Osteoblast (primary cell): Measurements from ENCODE around the gene RAB7A. TPM values are rescaled to one million over a fixed set of nuclear protein-coding genes. Genes with fewer than 3 reads are reported as not detected.
"Not testable (repeated sequence)": the region's sequence is repeated elsewhere in the genome, so short reads cannot be mapped to it uniquely, and the experiment has no call there.

ENCODE experiments used
- DNase-seq: peaks from one replicate; pipeline ENCODE4 v3.0.0; 2011; ENCODE audit warnings: low spot score, mixed read lengths; ENCODE audit not compliant: insufficient read length; ENCODE audit errors: missing footprints
- H2AFZ ChIP-seq: 2 replicates; pipeline ENCODE4 v1.6.0; 2011; ENCODE audit warnings: mild to moderate bottlenecking, low read length
- H3K27ac ChIP-seq: 2 replicates; pipeline ENCODE4 v1.5.1; 2011; ENCODE audit warnings: mild to moderate bottlenecking, low read depth, low read length, moderate library complexity
- H3K27me3 ChIP-seq: 2 replicates; pipeline ENCODE4 v1.6.0; 2012; ENCODE audit warnings: mild to moderate bottlenecking, control low read depth, inconsistent platforms, low read length, moderate library complexity; ENCODE audit not compliant: insufficient read depth
- H3K36me3 ChIP-seq: 2 replicates; pipeline ENCODE4 v1.5.1; 2011; ENCODE audit warnings: mild to moderate bottlenecking, low read length, control low read depth, moderate library complexity; ENCODE audit not compliant: insufficient read depth
- H3K4me1 ChIP-seq: 2 replicates; pipeline ENCODE4 v1.5.1; 2011; ENCODE audit warnings: mild to moderate bottlenecking, low read length, control low read depth, moderate library complexity; ENCODE audit not compliant: insufficient read depth
- H3K4me2 ChIP-seq: 2 replicates; pipeline ENCODE4 v1.6.0; 2011; ENCODE audit warnings: mild to moderate bottlenecking, low read length; ENCODE audit not compliant: insufficient read depth
- H3K4me3 ChIP-seq: fragments of 200-600 bp; sonication (generic); 3 replicates; pipeline ENCODE4 v1.5.1; 2012; ENCODE audit warnings: mild to moderate bottlenecking, low read length, inconsistent platforms; ENCODE audit not compliant: insufficient read depth
- H3K79me2 ChIP-seq: 2 replicates; pipeline ENCODE4 v1.6.0; 2012; ENCODE audit warnings: mild to moderate bottlenecking, low read length, control low read depth, inconsistent platforms; ENCODE audit not compliant: insufficient read depth
- H3K9me3 ChIP-seq: 2 replicates; pipeline ENCODE4 v1.5.1; 2011; ENCODE audit warnings: low read depth, low read length, control low read depth
- H4K20me1 ChIP-seq: 2 replicates; pipeline ENCODE4 v1.6.0; 2012; ENCODE audit warnings: mild to moderate bottlenecking, low read length, control low read depth; ENCODE audit not compliant: insufficient read depth
- CTCF ChIP-seq: IDR thresholded peaks from 2 replicates; pipeline ENCODE4 v1.5.1; 2011; ENCODE audit warnings: mild to moderate bottlenecking, low read depth, low read length, moderate library complexity; ENCODE audit errors: extremely low read depth
- total RNA-seq: library from RNA; depleted of rRNA; stranded (reverse); fragments of >200 nt; gene quantifications from 2 replicates; pipeline ENCODE4 v1.2.3, GENCODE V29; 2012

The RAB7A gene
- total RNA-seq, 1 donor: 86.1 TPM

- H3K27ac ChIP-seq: no peak overlapping the region
- H2AFZ ChIP-seq: no peak overlapping the region
- TF ChIP-seq CTCF: no peak
- no peaks in the 10 kb centered on the region for H3K27me3 ChIP-seq
- no peak for DNase-seq
- no peak overlapping the region for H3K4me2 ChIP-seq
- H3K79me2 ChIP-seq: no peaks in the 10 kb centered on the region
- no peaks in the 10 kb centered on the region for H4K20me1 ChIP-seq
- H3K36me3 ChIP-seq: no peaks in the 10 kb centered on the region
- no peaks in the 10 kb centered on the region for H3K9me3 ChIP-seq
- no peak overlapping the region for H3K4me3 ChIP-seq
- no peaks in the 10 kb centered on the region for H3K4me1 ChIP-seq
Observed at GRCh38 chr3:128825117-128825725, 99.2 kb downstream of the RAB7A start.

GRCh38 chr3:128829087-128829486 lies 103.1 kb downstream of the RAB7A start:
- H3K36me3 ChIP-seq, H3K79me2 ChIP-seq, DNase-seq: not testable (repeated sequence)

GRCh38 chr3:128829925-128830625 lies 104.1 kb downstream of the RAB7A start:
- H3K4me1 ChIP-seq, H3K79me2 ChIP-seq, H2AFZ ChIP-seq, H4K20me1 ChIP-seq, H3K4me2 ChIP-seq, H3K36me3 ChIP-seq, H3K4me3 ChIP-seq, DNase-seq, H3K9me3 ChIP-seq, H3K27ac ChIP-seq, H3K27me3 ChIP-seq: not testable (repeated sequence)

More at GRCh38 chr3:128829087-128829486, 103.1 kb downstream of the RAB7A start:
- H3K4me2 ChIP-seq, H3K4me1 ChIP-seq, H3K27ac ChIP-seq, H2AFZ ChIP-seq, H3K9me3 ChIP-seq, H4K20me1 ChIP-seq, H3K4me3 ChIP-seq, H3K27me3 ChIP-seq: not testable (repeated sequence)

GRCh38 chr3:128830762-128831161 lies 104.8 kb downstream of the RAB7A start:
- not testable (repeated sequence) for DNase-seq, H2AFZ ChIP-seq, H3K9me3 ChIP-seq, H3K27ac ChIP-seq, H3K36me3 ChIP-seq, H3K4me2 ChIP-seq, H3K27me3 ChIP-seq, H4K20me1 ChIP-seq, H3K4me3 ChIP-seq, H3K4me1 ChIP-seq, H3K79me2 ChIP-seq

- H3K36me3 ChIP-seq: not testable (repeated sequence)
Observed at GRCh38 chr3:128832979-128833378, 107.0 kb downstream of the RAB7A start.

More at GRCh38 chr3:128832979-128833378, 107.0 kb downstream of the RAB7A start:
- not testable (repeated sequence) for H3K4me3 ChIP-seq, H3K27me3 ChIP-seq, H3K27ac ChIP-seq, H3K9me3 ChIP-seq, H3K4me2 ChIP-seq, DNase-seq, H3K79me2 ChIP-seq, H2AFZ ChIP-seq, H4K20me1 ChIP-seq, H3K4me1 ChIP-seq
